ENCODE results near the gene MLX. TPM values are rescaled to one million over a fixed set of nuclear protein-coding genes. Genes with fewer than 3 reads are reported as not detected.
"Not testable (repeated sequence)": the region's sequence is repeated elsewhere in the genome, so short reads cannot be mapped to it uniquely, and the experiment has no call there.

MLX gene
- total and polyA plus RNA-seq, 8 donors: 39.1 to 101 (median 59.5) TPM

DNA sequence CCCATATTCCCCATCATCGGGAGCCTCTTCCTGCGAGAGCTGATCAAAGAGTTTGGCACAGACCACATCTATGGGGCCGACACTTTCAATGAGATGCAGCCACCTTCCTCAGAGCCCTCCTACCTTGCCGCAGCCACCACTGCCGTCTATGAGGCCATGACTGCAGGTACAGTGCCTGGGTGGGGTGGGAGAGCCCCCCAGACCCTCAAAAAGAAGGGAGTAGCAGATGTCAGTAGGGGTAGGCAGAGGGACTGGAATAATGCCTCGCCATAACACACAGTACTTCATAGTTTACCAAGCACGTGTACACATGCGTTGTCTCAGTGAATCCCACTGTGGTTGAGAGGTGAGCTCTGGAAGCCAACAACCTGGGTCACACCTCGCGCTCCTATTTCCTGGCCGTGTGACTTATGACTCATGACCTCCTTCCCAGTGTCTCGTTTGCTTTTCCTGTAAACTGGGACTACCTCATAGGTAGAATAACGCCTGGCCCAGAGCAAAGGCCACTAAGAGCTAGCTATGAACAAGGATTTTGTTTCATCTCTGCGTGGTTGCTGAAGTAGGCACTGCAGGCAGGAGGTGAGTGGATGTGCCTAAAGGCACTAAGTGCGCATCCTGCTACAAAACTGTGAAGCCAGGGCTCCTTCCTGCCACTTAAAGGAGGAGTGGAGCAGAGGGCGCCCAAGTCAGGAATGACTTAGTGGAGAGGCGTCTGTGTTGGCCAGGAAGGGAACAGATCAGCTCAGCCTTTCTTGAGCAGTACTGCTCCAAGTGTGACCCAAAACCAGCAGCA, 25.7 kb upstream of the MLX start:
- DNase-seq: peak in 1 of 2 donors; percentile 48
- Histone ChIP-seq H3K9me3 (no peaks in the 10 kb centered on the region), H3K27ac (peak overlapping the region; percentile 65 to 84 (median 72)), H3K4me3 (no peak overlapping the region), H3K4me1 (peaks cover 16 to 36% (median 20%) of the 10 kb centered on the region in 4 donors), H3K27me3 (no peaks in the 10 kb centered on the region), H3K36me3 (peaks cover 43 to 75% (median 64%) of the 10 kb centered on the region in 4 donors)
- intact Hi-C loops (cut with DNase I; ENCODE audit: low total_unique reads): no loop called here
- 53 to 71% (median 65%) methylated on average over 17 of the region's 17 CpGs for WGBS, 5 donors
- TF ChIP-seq POLR2AphosphoS5 (IDR thresholded peaks at IDR 0.05) (peak in 1 of 3 donors; percentile 39), EP300 (IDR thresholded peaks at IDR 0.05) (no peak), POLR2A (IDR thresholded peaks at IDR 0.05) (no peak), CTCF (IDR thresholded peaks at IDR 0.05) (no peak)

DNA sequence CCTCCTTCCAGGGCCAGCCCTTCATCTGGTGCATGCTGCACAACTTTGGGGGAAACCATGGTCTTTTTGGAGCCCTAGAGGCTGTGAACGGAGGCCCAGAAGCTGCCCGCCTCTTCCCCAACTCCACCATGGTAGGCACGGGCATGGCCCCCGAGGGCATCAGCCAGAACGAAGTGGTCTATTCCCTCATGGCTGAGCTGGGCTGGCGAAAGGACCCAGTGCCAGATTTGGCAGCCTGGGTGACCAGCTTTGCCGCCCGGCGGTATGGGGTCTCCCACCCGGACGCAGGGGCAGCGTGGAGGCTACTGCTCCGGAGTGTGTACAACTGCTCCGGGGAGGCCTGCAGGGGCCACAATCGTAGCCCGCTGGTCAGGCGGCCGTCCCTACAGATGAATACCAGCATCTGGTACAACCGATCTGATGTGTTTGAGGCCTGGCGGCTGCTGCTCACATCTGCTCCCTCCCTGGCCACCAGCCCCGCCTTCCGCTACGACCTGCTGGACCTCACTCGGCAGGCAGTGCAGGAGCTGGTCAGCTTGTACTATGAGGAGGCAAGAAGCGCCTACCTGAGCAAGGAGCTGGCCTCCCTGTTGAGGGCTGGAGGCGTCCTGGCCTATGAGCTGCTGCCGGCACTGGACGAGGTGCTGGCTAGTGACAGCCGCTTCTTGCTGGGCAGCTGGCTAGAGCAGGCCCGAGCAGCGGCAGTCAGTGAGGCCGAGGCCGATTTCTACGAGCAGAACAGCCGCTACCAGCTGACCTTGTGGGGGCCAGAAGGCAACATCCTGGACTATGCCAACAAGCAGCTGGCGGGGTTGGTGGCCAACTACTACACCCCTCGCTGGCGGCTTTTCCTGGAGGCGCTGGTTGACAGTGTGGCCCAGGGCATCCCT, 23.5 kb upstream of the MLX start:
- no peaks in the 10 kb centered on the region for H3K9me3 ChIP-seq
- WGBS, 5 donors: 90 to 93% (median 92%) methylated on average over 8 to 39 of the region's 39 CpGs
- H3K4me1 ChIP-seq: peaks cover 11 to 33% (median 16%) of the 10 kb centered on the region in 4 donors
- no peaks in the 10 kb centered on the region for H3K27me3 ChIP-seq
- TF ChIP-seq POLR2AphosphoS5 (IDR thresholded peaks at IDR 0.05) (no peak), EP300 (IDR thresholded peaks at IDR 0.05) (no peak), CTCF (IDR thresholded peaks at IDR 0.05) (no peak), POLR2A (IDR thresholded peaks at IDR 0.05) (no peak)
- no peak overlapping the region for H3K4me3 ChIP-seq
- H3K36me3 ChIP-seq: peaks cover 43 to 71% (median 61%) of the 10 kb centered on the region in 4 donors
- no peak for DNase-seq
- H3K27ac ChIP-seq: no peak overlapping the region
- intact Hi-C loops (cut with DNase I; ENCODE audit: low total_unique reads): no loop called here

DNA sequence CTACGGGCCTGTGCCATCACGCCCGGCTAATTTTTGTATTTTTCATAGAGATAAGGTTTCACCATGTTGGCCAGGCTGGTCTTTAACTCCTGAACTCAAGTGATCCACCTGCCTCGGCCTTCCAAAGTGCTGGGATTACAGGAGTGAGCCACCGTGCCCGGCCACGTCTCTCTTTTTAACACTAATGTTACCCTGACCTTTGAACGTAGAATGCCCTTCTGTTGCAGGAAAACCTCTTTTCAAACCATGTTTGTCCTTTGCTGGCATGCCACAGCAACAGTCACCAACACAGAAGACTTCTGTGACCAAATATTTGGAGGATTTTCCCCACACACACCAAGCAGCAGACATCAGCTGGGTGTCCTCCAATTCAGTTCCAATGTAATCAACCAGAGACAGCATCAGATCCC, 22.0 kb upstream of the MLX start:
- TF ChIP-seq POLR2AphosphoS5 (IDR thresholded peaks at IDR 0.05) (no peak), EP300 (IDR thresholded peaks at IDR 0.05) (no peak), CTCF (IDR thresholded peaks at IDR 0.05) (no peak), POLR2A (IDR thresholded peaks at IDR 0.05) (no peak)
- Histone ChIP-seq H3K27me3 (no peaks in the 10 kb centered on the region), H3K27ac (no peak overlapping the region), H3K4me3 (no peak overlapping the region), H3K36me3 (peaks cover 29 to 57% (median 46%) of the 10 kb centered on the region in 4 donors), H3K9me3 (no peaks in the 10 kb centered on the region), H3K4me1 (peaks cover 13 to 41% (median 20%) of the 10 kb centered on the region in 4 donors)
- WGBS, 5 donors: 70 to 75% (median 73%) methylated on average over 8 of the region's 8 CpGs
- intact Hi-C loops (cut with DNase I; ENCODE audit: low total_unique reads): no loop called here
- no peak for DNase-seq

GRCh38 chr17:42545755-42546505, 21.0 kb upstream of the MLX start:
- Histone ChIP-seq H3K4me1 (peaks cover 13 to 37% (median 20%) of the 10 kb centered on the region in 4 donors), H3K36me3 (peaks cover 29 to 46% (median 39%) of the 10 kb centered on the region in 4 donors)
- H3K27ac ChIP-seq; DNase-seq; H3K27me3 ChIP-seq; intact Hi-C loops (cut with DNase I; ENCODE audit: low total_unique reads); H3K4me3 ChIP-seq; H3K9me3 ChIP-seq: not testable (repeated sequence)
- WGBS, 5 donors: 81 to 89% (median 88%) methylated on average over 7 to 9 of the region's 9 CpGs
